Skin epidermis (tissue), 12 donors: ENCODE results near the gene TRAF7.

Experiments
- H3K27ac ChIP-seq, 21 experiments: fragments of 200-600 bp; sonication (generic) in 11 of 21; one replicate each; pipeline ENCODE4 v1.5.0; 2020; ENCODE audit warnings: mild to moderate bottlenecking in 3 of 21, inconsistent platforms in 2 of 21, moderate library complexity in 2 of 21
- H3K4me3 ChIP-seq, 7 experiments: fragments of 200-600 bp; sonication (generic) in 2 of 7; one replicate each; pipeline ENCODE4 v1.5.0; 2020; ENCODE audit warnings: inconsistent platforms in 2 of 7, mild to moderate bottlenecking in 2 of 7, moderate library complexity in 1 of 7

TRAF7 gene

DNA sequence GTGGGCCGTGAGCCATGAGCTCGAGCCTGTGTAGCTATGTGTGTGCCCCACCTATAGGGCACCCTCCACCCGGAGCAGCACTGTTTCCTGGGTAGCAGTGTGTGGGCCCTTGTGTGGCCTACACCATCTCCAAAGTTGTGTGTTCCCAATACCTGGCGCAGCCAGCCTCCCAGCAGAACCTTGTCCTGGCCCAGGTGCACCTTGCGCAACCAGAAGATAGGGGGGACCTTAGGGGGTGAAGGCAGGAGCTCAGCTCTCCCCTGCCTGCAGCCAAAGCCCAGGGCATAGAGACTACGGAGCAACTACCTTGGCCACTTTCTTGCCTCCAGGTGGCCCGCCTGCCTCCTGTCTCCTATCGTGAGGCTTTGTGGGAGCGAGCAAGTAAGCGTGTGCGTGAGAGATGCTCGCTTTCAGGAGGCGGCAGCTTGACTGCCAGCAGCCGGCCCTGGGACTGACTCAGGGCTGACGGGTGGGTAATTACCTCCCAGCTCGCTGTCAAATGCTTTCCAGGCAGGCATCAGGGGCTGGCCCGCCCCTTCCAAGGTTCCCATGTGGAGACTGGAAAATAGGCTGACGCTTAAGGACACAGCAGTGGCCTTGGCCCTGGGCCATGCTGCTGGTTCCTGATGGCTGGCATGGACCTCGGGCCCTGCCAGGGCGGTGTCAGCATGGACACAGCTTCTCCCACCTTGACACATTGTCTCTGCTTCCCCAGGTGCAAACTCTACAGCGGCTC, 19.0 kb downstream of the TRAF7 start:
- H3K4me3 ChIP-seq, result no peak overlapping the region
- H3K27ac ChIP-seq, result peak overlapping the region in 1 of 21 experiments; percentile 28

DNA sequence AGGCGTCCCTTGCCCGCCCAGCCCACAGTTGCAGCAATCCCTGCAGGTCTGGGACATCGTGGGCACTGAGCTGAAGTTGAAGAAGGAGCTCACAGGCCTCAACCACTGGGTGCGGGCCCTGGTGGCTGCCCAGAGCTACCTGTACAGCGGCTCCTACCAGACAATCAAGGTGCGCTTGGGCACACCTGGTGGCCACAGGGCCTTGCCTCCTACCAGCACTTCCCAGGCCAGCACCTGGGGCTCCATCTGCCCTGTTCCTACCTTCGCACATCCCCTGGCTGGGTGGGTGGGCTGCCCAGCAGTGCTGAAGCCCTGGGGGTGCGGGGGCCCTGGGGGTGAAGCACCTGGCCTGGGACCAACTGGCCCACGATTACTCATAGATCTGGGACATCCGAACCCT, 19.9 kb downstream of the TRAF7 start:
- H3K27ac ChIP-seq, result no peak overlapping the region
- H3K4me3 ChIP-seq, result no peak overlapping the region

DNA sequence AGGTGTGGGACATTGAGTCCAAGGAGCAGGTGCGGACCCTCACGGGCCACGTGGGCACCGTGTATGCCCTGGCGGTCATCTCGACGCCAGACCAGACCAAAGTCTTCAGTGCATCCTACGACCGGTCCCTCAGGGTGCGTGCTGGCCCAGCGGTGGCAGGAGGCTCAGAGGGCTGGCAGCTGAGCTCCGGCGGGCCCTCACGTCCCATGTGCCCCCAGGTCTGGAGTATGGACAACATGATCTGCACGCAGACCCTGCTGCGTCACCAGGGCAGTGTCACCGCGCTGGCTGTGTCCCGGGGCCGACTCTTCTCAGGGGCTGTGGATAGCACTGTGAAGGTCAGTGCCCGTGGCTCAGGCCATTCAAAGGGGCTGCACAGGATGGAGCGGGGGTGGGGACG, 20.5 kb downstream of the TRAF7 start:
- Histone ChIP-seq H3K4me3 (no peak overlapping the region), H3K27ac (no peak overlapping the region)

DNA sequence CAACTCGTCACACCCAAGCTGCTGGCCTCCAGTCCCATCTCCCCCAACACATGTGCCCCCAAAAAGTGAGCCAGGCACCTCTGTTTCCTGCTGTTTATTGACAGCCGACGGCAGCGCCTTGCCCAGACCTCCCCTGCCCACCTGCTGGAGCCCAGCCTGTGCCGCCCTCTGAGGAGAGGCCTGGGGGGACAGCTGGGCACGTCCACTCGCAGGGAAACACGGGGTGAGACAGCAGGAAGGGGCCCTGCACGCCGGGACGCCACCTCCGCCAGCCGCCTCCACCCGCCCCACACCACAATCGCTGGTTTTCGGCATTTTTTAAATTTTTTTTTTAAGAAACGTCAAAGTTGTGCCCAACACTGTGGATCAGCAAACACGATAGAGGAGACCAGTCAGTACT, 21.5 kb downstream of the TRAF7 start:
- Histone ChIP-seq H3K4me3 (no peak overlapping the region), H3K27ac (no peak overlapping the region)

DNA sequence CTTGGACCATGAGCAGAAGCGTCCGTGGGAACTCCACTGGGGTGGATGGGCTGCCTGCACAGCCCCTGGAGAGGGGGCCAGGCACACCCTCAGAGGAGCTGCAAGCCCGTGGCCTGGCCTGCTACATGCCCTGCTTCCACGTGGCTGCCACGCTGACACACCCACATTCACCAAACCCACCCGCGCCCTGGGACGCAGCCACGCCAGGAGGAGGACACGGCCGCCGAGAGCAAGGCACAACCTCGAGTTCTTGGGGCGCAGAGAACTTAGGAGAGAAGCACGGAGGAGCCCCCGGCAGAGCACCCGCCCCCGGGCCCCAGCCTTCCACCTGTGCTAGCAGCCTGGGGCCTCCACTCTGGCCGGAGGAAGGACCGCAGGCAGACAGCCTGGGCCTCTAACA, 22.0 kb downstream of the TRAF7 start:
- H3K4me3 ChIP-seq, result no peak overlapping the region
- no peak overlapping the region for H3K27ac ChIP-seq

DNA sequence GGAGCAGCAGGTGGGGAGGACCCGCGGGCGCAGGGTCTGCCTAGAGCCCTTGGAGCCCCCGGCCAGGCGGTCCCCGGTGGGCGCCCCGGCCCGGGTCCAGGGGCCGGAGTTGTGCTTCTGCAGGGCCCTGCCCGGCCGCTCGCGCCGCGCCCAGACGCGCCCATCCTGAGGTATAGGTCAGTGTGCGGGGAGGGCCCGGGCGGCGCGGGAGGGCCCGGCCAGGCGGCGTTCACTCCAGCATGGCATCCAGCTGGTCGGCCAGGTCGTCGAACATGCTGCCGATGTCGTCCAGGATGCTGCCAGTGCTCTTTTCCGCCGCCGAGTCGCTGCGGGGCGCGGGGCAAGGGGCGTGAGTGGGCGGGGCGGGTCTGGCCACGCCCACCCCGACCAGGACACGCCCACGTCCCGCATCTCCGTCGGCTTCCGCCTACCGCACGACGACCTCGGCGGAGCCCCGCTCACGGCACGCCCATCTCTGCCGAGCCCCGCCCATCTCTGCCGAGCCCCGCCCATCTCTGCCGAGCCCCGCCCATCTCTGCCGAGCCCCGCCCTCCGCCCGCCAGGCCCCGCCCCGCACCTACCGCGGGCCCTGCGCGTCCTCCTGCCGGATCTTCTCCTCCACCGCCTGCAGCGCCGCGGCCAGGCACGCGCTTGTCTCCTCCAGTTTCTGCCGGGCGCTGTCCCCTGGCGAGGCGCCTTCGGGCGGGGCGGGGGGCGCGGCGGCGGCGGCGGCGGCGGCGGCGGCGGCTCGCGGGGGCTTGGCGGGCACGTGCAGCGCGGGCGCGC, 22.9 kb downstream of the TRAF7 start:
- peak overlapping the region in 1 of 7 experiments; percentile 22 for H3K4me3 ChIP-seq
- no peak overlapping the region for H3K27ac ChIP-seq

DNA sequence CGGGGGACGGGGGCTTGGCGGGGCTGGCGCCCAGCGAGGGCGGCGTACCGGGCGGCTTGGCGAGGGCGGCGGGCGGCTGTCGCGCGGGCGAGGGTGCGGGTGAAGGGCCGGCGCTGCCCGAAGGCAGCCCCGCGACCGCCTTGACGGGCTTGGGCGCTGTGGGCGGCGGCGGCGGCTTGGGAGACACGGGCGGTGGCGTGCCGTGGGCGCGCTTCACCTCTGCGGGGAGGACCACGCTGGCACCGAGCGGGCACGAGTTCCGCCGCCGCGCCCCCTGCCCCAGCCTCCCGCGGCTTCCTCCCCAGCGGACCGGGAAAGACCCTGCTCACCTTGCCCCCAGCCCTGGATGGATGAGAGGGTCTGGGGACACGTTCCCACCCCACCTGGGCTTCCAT, 23.5 kb downstream of the TRAF7 start:
- Histone ChIP-seq H3K4me3 (peak overlapping the region in 3 of 7 experiments; percentile 8 to 22 (median 11)), H3K27ac (peak overlapping the region in 3 of 21 experiments; percentile 15 to 67 (median 67))

DNA sequence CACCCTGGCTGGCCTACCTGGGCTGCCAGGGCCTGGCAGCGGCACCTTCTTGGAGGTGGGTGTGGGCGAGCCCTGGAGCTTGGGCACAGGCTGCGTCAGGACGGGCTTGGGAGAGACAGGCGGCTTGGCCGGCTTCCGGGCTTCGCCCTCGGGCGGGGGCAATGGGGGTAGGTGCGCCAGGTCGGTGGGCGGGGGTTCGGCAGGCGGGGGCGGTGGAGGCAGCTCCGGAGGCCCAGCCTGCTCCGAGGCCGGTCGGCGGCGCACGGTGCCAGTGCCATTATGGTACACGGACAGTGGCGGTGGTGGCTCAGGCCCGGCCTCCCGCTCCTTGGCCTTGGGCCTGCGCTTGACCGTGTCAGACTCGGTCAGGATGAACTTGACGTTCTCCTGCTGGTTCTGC, 24.0 kb downstream of the TRAF7 start:
- H3K4me3 ChIP-seq, result peak overlapping the region in 3 of 7 experiments; percentile 8 to 22 (median 11)
- H3K27ac ChIP-seq, result peak overlapping the region in 2 of 21 experiments; percentile 67

DNA sequence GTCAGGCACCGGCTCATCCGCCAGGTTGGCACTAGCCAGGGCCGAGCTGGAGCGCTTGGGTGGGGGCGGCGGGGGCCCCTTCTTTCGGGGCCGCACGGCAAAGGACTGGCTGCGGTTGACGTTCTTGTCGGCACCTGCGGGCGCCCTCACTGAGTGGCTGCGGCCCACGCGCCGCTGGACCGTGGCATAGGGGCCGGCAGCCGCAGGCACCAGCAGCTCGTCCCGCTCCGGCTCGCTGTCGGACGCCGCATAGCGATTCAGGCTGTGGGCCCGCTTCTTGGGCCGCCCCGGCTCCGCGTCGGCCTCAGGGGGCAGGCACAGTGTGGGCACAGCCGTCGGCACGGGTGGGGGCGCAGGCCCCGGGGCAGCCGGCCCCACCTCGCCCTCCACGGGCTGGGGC, 24.9 kb downstream of the TRAF7 start:
- H3K4me3 ChIP-seq, result no peak overlapping the region
- H3K27ac ChIP-seq, result no peak overlapping the region

DNA sequence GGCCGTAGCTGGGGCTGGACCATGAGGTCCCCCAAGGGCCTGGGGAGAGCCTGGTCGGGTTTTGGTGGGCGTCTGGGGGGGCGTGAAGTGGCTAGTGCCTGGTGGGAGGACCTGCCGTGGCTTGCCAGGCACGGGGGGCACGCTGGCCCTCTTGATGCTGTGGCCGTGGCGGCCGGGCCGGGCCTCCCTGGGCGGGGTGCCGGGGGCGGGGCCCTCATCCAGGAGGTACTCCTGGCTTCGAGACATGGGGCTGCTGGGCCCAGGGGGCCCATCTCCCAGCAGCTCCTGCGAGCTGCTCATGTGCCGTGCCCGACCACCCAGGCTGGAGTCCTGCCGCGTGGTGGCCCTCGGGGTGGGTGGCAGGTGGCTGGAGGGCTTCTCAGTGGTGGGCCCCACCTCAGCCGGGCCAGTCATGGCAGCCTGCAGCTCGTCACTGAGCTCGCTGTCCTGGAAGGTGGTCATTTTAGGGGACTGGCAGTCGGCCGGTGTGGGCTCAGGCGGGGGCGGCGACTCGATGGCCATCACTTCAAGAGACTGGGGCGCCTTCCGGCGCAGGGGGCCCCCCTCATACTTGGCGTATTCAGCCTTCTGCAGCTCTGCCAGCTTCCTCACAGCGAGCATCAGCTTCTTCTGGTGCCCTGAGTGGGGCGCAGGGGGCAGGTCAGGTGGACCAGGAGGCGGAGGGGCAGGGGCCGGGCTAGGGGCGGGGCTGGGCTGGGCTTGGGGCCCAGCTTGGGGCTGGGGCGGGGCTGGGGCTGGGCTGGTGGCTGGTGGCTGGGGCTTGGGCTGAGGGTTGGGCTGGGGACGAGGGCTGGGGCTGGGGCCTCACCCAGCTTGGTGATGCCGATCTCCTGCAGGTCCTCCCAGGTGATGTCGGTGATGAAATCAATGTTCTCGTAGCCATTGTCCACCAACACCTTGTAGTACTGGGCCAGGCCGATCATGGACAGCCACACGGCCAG, 25.7 kb downstream of the TRAF7 start:
- Histone ChIP-seq H3K4me3 (no peak overlapping the region), H3K27ac (no peak overlapping the region)

DNA sequence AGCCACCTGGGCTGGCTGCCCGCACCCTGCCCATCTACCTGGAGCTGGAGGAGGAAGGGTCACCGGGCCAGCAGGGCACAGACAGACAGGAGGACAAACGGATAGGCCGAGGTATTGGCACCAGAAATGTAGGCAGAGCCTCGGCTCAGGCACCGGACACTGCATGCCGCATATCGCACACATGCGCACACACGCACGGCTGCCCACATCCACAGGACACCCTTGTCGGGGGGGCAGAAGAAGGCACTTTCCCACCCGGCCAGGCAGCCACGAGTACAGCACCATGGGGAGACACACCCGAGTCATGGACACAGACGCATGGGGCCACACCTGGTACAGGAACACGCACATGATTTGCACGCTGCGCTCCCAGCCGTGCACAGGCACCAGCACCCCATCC, 26.4 kb downstream of the TRAF7 start:
- Histone ChIP-seq H3K27ac (no peak overlapping the region), H3K4me3 (no peak overlapping the region)

DNA sequence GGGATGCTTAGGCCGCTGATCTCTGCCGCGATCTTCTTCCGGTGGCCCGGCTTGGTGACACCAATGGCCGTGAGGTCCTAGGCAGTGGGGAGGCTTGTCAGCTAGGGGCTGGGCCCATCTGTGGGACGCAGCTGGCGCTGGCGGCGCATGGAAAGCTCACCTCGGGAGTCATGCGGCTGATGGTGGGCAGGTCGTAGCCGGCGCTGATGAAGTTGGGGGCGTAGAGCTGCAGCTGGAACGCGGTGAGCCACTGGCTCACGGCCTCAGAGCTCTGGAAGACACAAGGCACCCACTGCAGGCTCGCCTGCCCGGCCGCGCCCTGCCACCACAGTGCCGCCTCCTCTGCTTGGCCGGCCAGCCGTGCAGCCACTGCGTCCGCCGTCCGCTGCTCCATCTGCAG, 28.1 kb downstream of the TRAF7 start:
- H3K27ac ChIP-seq, result no peak overlapping the region
- no peak overlapping the region for H3K4me3 ChIP-seq

DNA sequence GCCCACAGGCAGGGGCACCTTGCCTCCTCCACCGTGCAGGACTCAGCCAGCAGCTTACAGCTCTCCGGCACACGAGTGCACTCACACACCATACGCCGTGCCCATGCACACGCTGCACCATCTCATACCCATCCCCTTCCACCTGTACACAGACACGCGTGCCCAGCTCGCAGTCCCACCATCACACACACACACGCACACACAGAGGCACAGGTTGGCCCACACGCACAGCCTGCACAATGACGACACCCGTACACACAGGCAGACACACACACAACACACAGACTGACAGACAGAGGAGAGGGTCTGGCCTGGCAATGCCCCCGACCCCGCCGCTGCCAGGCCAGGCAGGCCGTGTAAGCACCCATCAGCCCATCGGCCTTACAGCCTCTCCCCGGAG, 28.8 kb downstream of the TRAF7 start:
- H3K4me3 ChIP-seq, result no peak overlapping the region

DNA sequence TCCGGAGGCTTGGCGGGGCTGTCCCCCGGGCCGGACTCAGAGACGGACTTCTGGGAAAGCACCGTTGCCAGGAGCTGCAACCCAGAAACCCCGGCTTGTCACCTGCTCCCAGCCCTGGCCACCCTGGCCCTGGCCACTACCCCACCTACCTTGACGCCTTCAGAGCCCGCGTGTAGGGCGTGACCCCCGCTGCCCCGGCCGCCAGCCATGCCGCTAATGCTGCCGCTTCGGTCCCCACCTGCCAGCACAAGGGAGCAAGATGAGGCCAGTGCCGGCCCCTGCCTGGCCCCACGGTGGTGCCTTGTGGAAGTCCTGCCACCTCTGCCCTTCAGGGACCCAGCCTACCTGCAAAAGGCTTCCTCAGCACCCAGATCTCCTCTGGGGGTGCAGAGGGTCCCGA, 29.4 kb downstream of the TRAF7 start:
- Histone ChIP-seq H3K4me3 (no peak overlapping the region), H3K27ac (no peak overlapping the region)

More for the DNA sequence above, 28.8 kb downstream of the TRAF7 start:
- H3K27ac ChIP-seq, result no peak overlapping the region

DNA sequence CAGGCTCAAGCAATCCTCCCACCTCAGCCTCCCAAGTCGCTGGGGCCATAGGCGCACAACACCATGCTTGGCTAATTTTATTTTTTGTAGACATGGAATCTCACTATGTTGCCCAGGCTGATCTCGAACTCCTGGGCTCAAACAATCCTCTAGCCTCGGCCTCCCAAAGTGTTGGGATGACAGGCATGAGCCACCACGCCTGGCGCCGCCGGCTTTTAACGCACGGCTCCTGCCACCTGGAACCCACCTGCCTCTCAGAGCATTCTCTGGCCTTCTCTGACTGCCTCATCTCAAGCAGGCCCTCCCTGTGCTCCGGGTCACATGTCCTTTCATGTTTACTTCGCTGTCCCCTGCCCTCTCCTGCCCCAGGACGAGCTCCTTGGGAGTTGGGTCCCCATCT, 30.5 kb downstream of the TRAF7 start:
- no peak overlapping the region for H3K27ac ChIP-seq
- no peak overlapping the region for H3K4me3 ChIP-seq

DNA sequence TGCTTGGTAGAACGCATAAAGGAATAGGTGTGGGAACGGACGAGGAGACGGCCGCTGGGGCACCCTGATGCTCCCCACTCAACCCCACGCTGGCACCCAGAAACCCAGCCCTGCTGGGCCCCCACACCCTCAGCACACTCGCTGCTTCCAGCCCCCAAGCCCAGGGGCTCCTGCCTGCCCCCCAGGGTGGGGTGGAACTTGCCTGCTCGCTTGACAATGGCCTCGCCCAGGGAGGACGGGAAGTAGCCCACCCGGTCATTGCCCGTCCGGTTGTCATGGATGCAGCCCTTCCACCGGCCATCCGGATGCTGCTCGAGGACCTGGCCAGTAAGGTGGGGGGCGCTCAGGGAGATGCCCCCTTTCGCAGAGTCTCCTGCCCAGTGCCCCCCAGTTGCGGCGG, 30.9 kb downstream of the TRAF7 start:
- no peak overlapping the region for H3K27ac ChIP-seq
- no peak overlapping the region for H3K4me3 ChIP-seq

DNA sequence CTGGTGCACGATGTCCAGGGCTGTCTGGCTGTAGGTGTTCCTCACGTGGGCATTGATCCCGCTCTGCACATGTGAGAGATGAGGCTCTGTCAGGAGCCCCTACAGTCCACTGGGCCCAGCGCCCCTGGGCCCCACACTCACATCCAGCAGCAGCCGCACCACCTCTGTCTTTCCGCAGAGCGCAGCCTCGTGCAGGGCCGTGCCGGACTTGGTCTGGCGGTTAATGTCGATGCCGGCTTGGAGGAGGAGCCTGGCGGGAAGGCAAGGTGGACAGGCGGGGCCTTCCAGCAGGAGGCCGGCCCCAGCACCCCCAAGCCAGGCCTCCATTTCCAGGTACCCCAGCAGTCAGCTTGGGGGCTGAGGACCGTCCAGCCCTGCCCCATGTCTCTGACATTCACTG, 31.6 kb downstream of the TRAF7 start:
- Histone ChIP-seq H3K4me3 (no peak overlapping the region), H3K27ac (no peak overlapping the region)

DNA sequence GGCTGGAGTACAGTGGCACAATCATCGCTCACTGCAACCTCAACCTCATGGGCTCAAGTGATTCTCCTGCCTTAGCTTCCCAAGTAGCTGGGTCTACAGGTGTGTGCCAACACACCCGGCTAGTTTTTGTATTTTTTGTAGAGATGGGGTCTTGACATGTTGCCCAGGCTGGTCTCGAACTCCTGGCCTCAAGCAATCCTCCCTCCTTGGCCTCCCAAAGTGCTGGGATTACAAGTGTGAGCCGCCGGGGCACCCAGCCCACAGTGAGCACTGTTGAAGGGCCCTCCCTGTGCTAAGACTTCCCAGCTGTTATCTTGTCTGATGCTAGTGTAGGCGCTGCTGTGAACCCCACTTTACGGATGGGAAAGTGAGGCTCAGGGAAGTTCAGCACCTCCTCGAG, 32.8 kb downstream of the TRAF7 start:
- Histone ChIP-seq H3K4me3 (no peak overlapping the region), H3K27ac (no peak overlapping the region)

DNA sequence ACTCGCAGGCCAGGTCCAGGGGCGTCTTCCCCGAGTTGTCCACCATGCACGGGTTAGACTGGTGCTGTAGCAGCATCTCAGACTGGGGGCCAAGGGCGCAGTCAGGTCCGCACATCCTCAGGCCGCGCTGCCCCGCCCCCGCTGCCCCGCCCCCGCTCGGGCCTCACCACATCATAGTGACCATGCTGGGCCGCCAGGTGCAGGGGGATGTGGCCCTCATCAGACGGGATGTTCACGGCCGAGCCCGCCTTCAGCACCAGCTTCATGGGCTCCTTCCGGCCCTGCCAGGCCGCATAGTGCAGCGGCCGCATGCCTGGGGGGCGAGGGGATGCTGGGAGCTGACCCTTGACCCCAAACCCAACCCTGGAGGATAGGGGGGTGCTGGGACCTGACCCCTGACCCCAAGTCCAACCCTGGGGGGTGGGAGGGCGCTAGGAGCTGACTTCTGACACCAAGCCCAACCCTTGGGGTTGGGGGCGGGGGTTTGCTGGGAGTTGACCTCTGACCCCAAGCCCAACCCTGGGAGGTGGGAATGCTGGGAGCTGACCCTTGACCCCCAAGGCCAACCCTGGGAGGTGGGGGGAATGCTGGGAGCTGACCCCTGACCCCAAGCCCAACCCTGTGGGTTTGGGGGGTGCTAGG, 33.8 kb downstream of the TRAF7 start:
- no peak overlapping the region for H3K27ac ChIP-seq
- no peak overlapping the region for H3K4me3 ChIP-seq
